H1 (cell line): Measurements from ENCODE around the gene MACROD2.

ENCODE experiments used
- CTCF ChIP-seq, 3 experiments: IDR thresholded peaks; 1 replicate in 2 of 3; 2 replicates in 1 of 3; pipeline versions ENCODE4 v1.5.1 to v1.6.1; 2011; ENCODE audit warnings: low read length in 3 of 3, mild to moderate bottlenecking in 3 of 3, inconsistent platforms in 2 of 3, low read depth in 1 of 3, moderate library complexity in 1 of 3; ENCODE audit not compliant: insufficient read depth in 1 of 3; ENCODE audit errors: control extremely low read depth in 1 of 3
- KDM5A ChIP-seq: fragments of 200-600 bp; IDR thresholded peaks from 2 replicates; pipeline ENCODE4 v1.7.1; 2012; ENCODE audit warnings: mild to moderate bottlenecking, low read length, inconsistent platforms, mixed read lengths
- NRF1 ChIP-seq: IDR thresholded peaks from 2 replicates; pipeline ENCODE4 v1.6.1; 2011; ENCODE audit warnings: mild to moderate bottlenecking, low read depth, low read length, improper control_type of control experiment
- POLR2A ChIP-seq, 2 experiments: IDR thresholded peaks; 1 replicate in 1 of 2; 2 replicates in 1 of 2; pipeline ENCODE4 v1.6.1; 2011; ENCODE audit warnings: low read depth in 2 of 2, low read length in 2 of 2, mild to moderate bottlenecking in 2 of 2; ENCODE audit errors: control extremely low read depth in 1 of 2
- POLR2AphosphoS5 ChIP-seq: IDR thresholded peaks from 2 replicates; pipeline ENCODE4 v1.6.1; 2011; ENCODE audit warnings: low read depth, low read length

- TF ChIP-seq POLR2AphosphoS5 (no peak), POLR2A (IDR thresholded peaks at IDR 0.05; ENCODE audit: control extremely low read depth in 1 of 2, low read depth in 2 of 2, low read length in 2 of 2) (no peak), CTCF (IDR thresholded peaks at IDR 0.05; ENCODE audit: control extremely low read depth in 1 of 3, insufficient read depth in 1 of 3, low read depth in 1 of 3, low read length in 3 of 3) (no peak), NRF1 (no peak), KDM5A (no peak)
Measured at GRCh38 chr20:14956026-14956425, 960.7 kb downstream of the MACROD2 start.
